WTC11 (cell line): ENCODE data around the gene ZBTB7C. TPM values are rescaled to one million over a fixed set of nuclear protein-coding genes. Genes with fewer than 3 reads are reported as not detected.

ENCODE experiments used
- ATAC-seq: fragments of 200-7000 bp; cut with Tn5 transposase; 2 replicates; pipeline ENCODE4 v1.10.0; 2021; ENCODE audit warnings: mild to moderate bottlenecking, moderate library complexity
- CTCF ChIA-PET: fragments of 300-600 bp; sonication (Branson Sonifier 250); formaldehyde crosslinking; loops from one replicate; lab custom pipeline; 2021; ENCODE audit warnings: antibody characterized with exemption; lab: Charles Lee
- POLR2A ChIA-PET: fragments of 350-600 bp; sonication (Branson Sonifier 250); formaldehyde crosslinking; loops from one replicate; lab custom pipeline; 2021; ENCODE audit warnings: antibody characterized with exemption; lab: Charles Lee
- DNase-seq: peaks from one replicate; pipeline ENCODE4 v3.0.0; 2021; ENCODE audit warnings: low spot score
- H3K27ac Mint-ChIP-seq: 2 replicates; pipeline ENCODE4 v1.8.0; 2021; ENCODE audit warnings: mixed read lengths
- H3K27me3 Mint-ChIP-seq: 2 replicates; pipeline ENCODE4 v1.8.0; 2021; ENCODE audit warnings: low read depth, mild to moderate bottlenecking, moderate library complexity, mixed read lengths
- H3K36me3 Mint-ChIP-seq: 2 replicates; pipeline ENCODE4 v1.8.0; 2021; ENCODE audit warnings: mixed read lengths
- H3K4me1 Mint-ChIP-seq: 2 replicates; pipeline ENCODE4 v1.8.0; 2022; ENCODE audit warnings: mixed read lengths
- H3K4me3 Mint-ChIP-seq: 2 replicates; pipeline ENCODE4 v1.8.0; 2021; ENCODE audit warnings: mild to moderate bottlenecking, moderate library complexity, mixed read lengths
- H3K9me3 Mint-ChIP-seq: 2 replicates; pipeline ENCODE4 v1.8.0; 2021; ENCODE audit warnings: mixed read lengths
- ATF1 ChIP-seq: sonication (generic); formaldehyde crosslinking; IDR thresholded peaks from 2 replicates; pipeline ENCODE4 v1.8.1; 2023; ENCODE audit warnings: mild to moderate bottlenecking, moderate library complexity, missing genetic modification reagents
- CREB1 ChIP-seq: sonication (generic); formaldehyde crosslinking; IDR thresholded peaks from 2 replicates; pipeline ENCODE4 v1.8.0; 2023; ENCODE audit warnings: mild to moderate bottlenecking, missing genetic modification reagents
- CREM ChIP-seq: sonication (generic); formaldehyde crosslinking; IDR thresholded peaks from 2 replicates; pipeline ENCODE4 v1.8.1; 2022; ENCODE audit warnings: mild to moderate bottlenecking, missing genetic modification reagents, moderate library complexity
- CTCF ChIP-seq: fragments of 200-600 bp; IDR thresholded peaks from 2 replicates; pipeline ENCODE4 v1.8.0; 2022; ENCODE audit warnings: antibody characterized with exemption
- FOXK1 ChIP-seq: sonication (generic); formaldehyde crosslinking; IDR thresholded peaks from 2 replicates; pipeline ENCODE4 v1.8.0; 2022; ENCODE audit warnings: mild to moderate bottlenecking, moderate library complexity, missing genetic modification reagents
- JUN ChIP-seq: sonication (generic); formaldehyde crosslinking; IDR thresholded peaks from 2 replicates; pipeline ENCODE4 v1.8.0; 2023; ENCODE audit warnings: mild to moderate bottlenecking, missing genetic modification reagents
- NFE2L1 ChIP-seq: sonication (generic); formaldehyde crosslinking; IDR thresholded peaks from 2 replicates; pipeline ENCODE4 v1.8.1; 2023; ENCODE audit warnings: missing genetic modification reagents
- NR3C1 ChIP-seq: sonication (generic); formaldehyde crosslinking; conservative IDR thresholded peaks from 2 replicates; pipeline ENCODE4 v1.8.1; 2023; ENCODE audit warnings: low read depth, mild to moderate bottlenecking, missing genetic modification reagents
- OVOL2 ChIP-seq: fragments of 250-450 bp; sonication (Bioruptor Pico); IDR thresholded peaks from 2 replicates; pipeline ENCODE4 v1.9.0; 2021; ENCODE audit warnings: mild to moderate bottlenecking, borderline replicate concordance
- SMAD3 ChIP-seq: sonication (generic); formaldehyde crosslinking; IDR thresholded peaks from 2 replicates; pipeline ENCODE4 v1.8.0; 2022; ENCODE audit warnings: missing genetic modification reagents, mild to moderate bottlenecking, borderline replicate concordance
- STAT6 ChIP-seq: sonication (generic); formaldehyde crosslinking; conservative IDR thresholded peaks from 2 replicates; pipeline ENCODE4 v1.8.1; 2023; ENCODE audit warnings: mild to moderate bottlenecking, low read depth, missing genetic modification reagents, moderate library complexity
- TCF7 ChIP-seq: sonication (generic); formaldehyde crosslinking; IDR thresholded peaks from 2 replicates; pipeline ENCODE4 v1.8.0; 2022; ENCODE audit warnings: mild to moderate bottlenecking, low read depth, missing genetic modification reagents, moderate library complexity
- TEAD4 ChIP-seq: sonication (generic); formaldehyde crosslinking; IDR thresholded peaks from 2 replicates; pipeline ENCODE4 v1.8.0; 2022; ENCODE audit warnings: mild to moderate bottlenecking, missing genetic modification reagents
- TP53 ChIP-seq: sonication (generic); formaldehyde crosslinking; IDR thresholded peaks from 2 replicates; pipeline ENCODE4 v1.8.1; 2023; ENCODE audit warnings: mild to moderate bottlenecking, missing genetic modification reagents
- ZNF232 ChIP-seq: sonication (generic); formaldehyde crosslinking; IDR thresholded peaks from 2 replicates; pipeline ENCODE4 v1.8.0; 2022; ENCODE audit warnings: mild to moderate bottlenecking, missing genetic modification reagents
- ZNF263 ChIP-seq: sonication (generic); formaldehyde crosslinking; IDR thresholded peaks from 2 replicates; pipeline ENCODE4 v1.8.1; 2022; ENCODE audit warnings: low read depth, mild to moderate bottlenecking, moderate library complexity, missing genetic modification reagents
- ZNF423 ChIP-seq: fragments of 250-450 bp; sonication (Bioruptor Pico); IDR thresholded peaks from 2 replicates; pipeline ENCODE4 v2.1.2; 2022; ENCODE audit warnings: mild to moderate bottlenecking, moderate library complexity
- ZNF671 ChIP-seq: fragments of 250-450 bp; sonication (Bioruptor Pico); IDR thresholded peaks from 2 replicates; pipeline ENCODE4 v1.8.0; 2021; ENCODE audit warnings: mild to moderate bottlenecking
- ZSCAN18 ChIP-seq: fragments of 250-450 bp; sonication (Bioruptor Pico); IDR thresholded peaks from 2 replicates; pipeline ENCODE4 v2.1.2; 2022; ENCODE audit warnings: mild to moderate bottlenecking, moderate library complexity
- total RNA-seq: library from RNA; stranded (reverse); gene quantifications from 3 replicates; pipeline ENCODE4 v1.2.3, GENCODE V29; 2021
- TF ChIP-seq, protein P1 (sequence below): sonication (generic); formaldehyde crosslinking; IDR thresholded peaks from 2 replicates; pipeline ENCODE4 v1.8.1; 2022; ENCODE audit warnings: low read depth, missing genetic modification reagents, borderline replicate concordance
- TF ChIP-seq, protein P2 (sequence below): sonication (generic); formaldehyde crosslinking; IDR thresholded peaks from 2 replicates; pipeline ENCODE4 v1.8.1; 2022; ENCODE audit warnings: mild to moderate bottlenecking, missing genetic modification reagents, moderate library complexity, borderline replicate concordance
- TF ChIP-seq, protein P3 (sequence below): sonication (generic); formaldehyde crosslinking; IDR thresholded peaks from 2 replicates; pipeline ENCODE4 v1.8.0; 2023; ENCODE audit warnings: mild to moderate bottlenecking, missing genetic modification reagents

ZBTB7C gene
- total RNA-seq, 1 experiment from 2014 or later = 0.48 TPM

GRCh38 chr18:48208432-48209140 is 200.6 kb downstream of the ZBTB7C start (continued):
- TF ChIP-seq ZNF263 (CRISPR knock-in tag) (no peak), NFE2L1 (CRISPR knock-in tag) (no peak), ZNF232 (CRISPR knock-in tag) (no peak), OVOL2 (no peak)

GRCh38 chr18:48207733-48208132 is 201.4 kb downstream of the ZBTB7C start:
- TF ChIP-seq ATF1 (no peak), CREB1 (CRISPR knock-in tag) (no peak), ZNF263 (CRISPR knock-in tag) (no peak)
- TF ChIP-seq, protein P1, sequence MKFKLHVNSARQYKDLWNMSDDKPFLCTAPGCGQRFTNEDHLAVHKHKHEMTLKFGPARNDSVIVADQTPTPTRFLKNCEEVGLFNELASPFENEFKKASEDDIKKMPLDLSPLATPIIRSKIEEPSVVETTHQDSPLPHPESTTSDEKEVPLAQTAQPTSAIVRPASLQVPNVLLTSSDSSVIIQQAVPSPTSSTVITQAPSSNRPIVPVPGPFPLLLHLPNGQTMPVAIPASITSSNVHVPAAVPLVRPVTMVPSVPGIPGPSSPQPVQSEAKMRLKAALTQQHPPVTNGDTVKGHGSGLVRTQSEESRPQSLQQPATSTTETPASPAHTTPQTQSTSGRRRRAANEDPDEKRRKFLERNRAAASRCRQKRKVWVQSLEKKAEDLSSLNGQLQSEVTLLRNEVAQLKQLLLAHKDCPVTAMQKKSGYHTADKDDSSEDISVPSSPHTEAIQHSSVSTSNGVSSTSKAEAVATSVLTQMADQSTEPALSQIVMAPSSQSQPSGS (CRISPR knock-in tag) = no peak
- Mint-ChIP-seq H3K27me3 (no peaks in the 10 kb centered on the region; the same call in 1 of the 2 replicates), H3K4me3 (no peak overlapping the region), H3K9me3 (peaks cover 21% of the 10 kb centered on the region), H3K27ac (no peak overlapping the region), H3K36me3 (peaks cover 5% of the 10 kb centered on the region; the same call in 1 of the 2 replicates), H3K4me1 (peaks cover 9% of the 10 kb centered on the region)
- ATAC-seq = no peak
- POLR2A ChIA-PET = no interaction called here
- DNase-seq = no peak
- CTCF ChIA-PET = interaction anchor here (0.6 to 2.4 kb wide), 5 partner anchors 31 to 396 kb away, joined by 3 to 7 read pairs (median 4); no protein-coding TSS in a partner anchor

GRCh38 chr18:48206887-48207286 is 202.3 kb downstream of the ZBTB7C start:
- Mint-ChIP-seq H3K4me1 (peaks cover 12% of the 10 kb centered on the region), H3K9me3 (peaks cover 17% of the 10 kb centered on the region), H3K4me3 (no peak overlapping the region), H3K27ac (no peak overlapping the region), H3K36me3 (peaks cover 5% of the 10 kb centered on the region; the same call in 1 of the 2 replicates), H3K27me3 (no peaks in the 10 kb centered on the region)
- POLR2A ChIA-PET = no interaction called here
- ATAC-seq (no peak), DNase-seq (no peak)
- CTCF ChIA-PET = interaction anchor here (1.1 to 1.7 kb wide), 3 partner anchors 147 to 238 kb away, joined by 3 to 7 read pairs (median 4); no protein-coding TSS in a partner anchor
- TF ChIP-seq TP53 = no peak
- TF ChIP-seq ZSCAN18 (CRISPR knock-in tag) = no peak
- TF ChIP-seq, protein P2, sequence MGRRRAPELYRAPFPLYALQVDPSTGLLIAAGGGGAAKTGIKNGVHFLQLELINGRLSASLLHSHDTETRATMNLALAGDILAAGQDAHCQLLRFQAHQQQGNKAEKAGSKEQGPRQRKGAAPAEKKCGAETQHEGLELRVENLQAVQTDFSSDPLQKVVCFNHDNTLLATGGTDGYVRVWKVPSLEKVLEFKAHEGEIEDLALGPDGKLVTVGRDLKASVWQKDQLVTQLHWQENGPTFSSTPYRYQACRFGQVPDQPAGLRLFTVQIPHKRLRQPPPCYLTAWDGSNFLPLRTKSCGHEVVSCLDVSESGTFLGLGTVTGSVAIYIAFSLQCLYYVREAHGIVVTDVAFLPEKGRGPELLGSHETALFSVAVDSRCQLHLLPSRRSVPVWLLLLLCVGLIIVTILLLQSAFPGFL = no peak
- TF ChIP-seq JUN = no peak
- TF ChIP-seq SMAD3 (CRISPR knock-in tag) = no peak
- no peak for TF ChIP-seq TCF7
- no peak for TF ChIP-seq OVOL2
- TF ChIP-seq ZNF423 (CRISPR knock-in tag) = no peak
- TF ChIP-seq CREM (CRISPR knock-in tag) = no peak
- TF ChIP-seq NR3C1 = no peak
- TF ChIP-seq FOXK1 (CRISPR knock-in tag) = no peak
- no peak for TF ChIP-seq TEAD4 (CRISPR knock-in tag)
- no peak for TF ChIP-seq STAT6 (CRISPR knock-in tag)
- no peak for TF ChIP-seq CTCF
- TF ChIP-seq, protein P3, sequence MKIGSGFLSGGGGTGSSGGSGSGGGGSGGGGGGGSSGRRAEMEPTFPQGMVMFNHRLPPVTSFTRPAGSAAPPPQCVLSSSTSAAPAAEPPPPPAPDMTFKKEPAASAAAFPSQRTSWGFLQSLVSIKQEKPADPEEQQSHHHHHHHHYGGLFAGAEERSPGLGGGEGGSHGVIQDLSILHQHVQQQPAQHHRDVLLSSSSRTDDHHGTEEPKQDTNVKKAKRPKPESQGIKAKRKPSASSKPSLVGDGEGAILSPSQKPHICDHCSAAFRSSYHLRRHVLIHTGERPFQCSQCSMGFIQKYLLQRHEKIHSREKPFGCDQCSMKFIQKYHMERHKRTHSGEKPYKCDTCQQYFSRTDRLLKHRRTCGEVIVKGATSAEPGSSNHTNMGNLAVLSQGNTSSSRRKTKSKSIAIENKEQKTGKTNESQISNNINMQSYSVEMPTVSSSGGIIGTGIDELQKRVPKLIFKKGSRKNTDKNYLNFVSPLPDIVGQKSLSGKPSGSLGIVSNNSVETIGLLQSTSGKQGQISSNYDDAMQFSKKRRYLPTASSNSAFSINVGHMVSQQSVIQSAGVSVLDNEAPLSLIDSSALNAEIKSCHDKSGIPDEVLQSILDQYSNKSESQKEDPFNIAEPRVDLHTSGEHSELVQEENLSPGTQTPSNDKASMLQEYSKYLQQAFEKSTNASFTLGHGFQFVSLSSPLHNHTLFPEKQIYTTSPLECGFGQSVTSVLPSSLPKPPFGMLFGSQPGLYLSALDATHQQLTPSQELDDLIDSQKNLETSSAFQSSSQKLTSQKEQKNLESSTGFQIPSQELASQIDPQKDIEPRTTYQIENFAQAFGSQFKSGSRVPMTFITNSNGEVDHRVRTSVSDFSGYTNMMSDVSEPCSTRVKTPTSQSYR (CRISPR knock-in tag) = no peak
- TF ChIP-seq ZNF671 (CRISPR knock-in tag) = no peak
